ENCODE data around the gene TPK1. TPM values are rescaled to one million over a fixed set of nuclear protein-coding genes. Genes with fewer than 3 reads are reported as not detected.

Gene TPK1
- total RNA-seq, 6 donors from 2014 or later = 4.2 to 12.3 (median 9.1) TPM

- Histone ChIP-seq H3K4me3 (no peak overlapping the region), H3K4me1 (no peaks in the 10 kb centered on the region), H3K9me3 (no peaks in the 10 kb centered on the region), H3K27ac (no peak overlapping the region), H3K36me3 (no peaks in the 10 kb centered on the region), H3K27me3 (no peaks in the 10 kb centered on the region)
- TF ChIP-seq POLR2AphosphoS5 (IDR thresholded peaks at IDR 0.05) (no peak), CTCF (IDR thresholded peaks at IDR 0.05) (no peak)
- no peak for ATAC-seq (ENCODE audit: low FRiP score in 2 of 2)
- DNase-seq = no peak
- WGBS, 2 donors = 72 to 83% methylated on average over 5 of the region's 5 CpGs
Observed at GRCh38 chr7:144500225-144500624, 335.6 kb downstream of the TPK1 start.

GRCh38 chr7:144497282-144497681, 338.6 kb downstream of the TPK1 start:
- no peak for ATAC-seq (ENCODE audit: low FRiP score in 2 of 2)
- WGBS, 2 donors = 80 to 96% methylated on average over 1 of the region's 1 CpG

GRCh38 chr7:144494355-144494754, 341.5 kb downstream of the TPK1 start:
- ATAC-seq (ENCODE audit: low FRiP score in 2 of 2) (no peak), DNase-seq (no peak)
- no peaks in the 10 kb centered on the region for H3K4me1 ChIP-seq
- no peak overlapping the region for H3K4me3 ChIP-seq
- no peaks in the 10 kb centered on the region for H3K27me3 ChIP-seq
- TF ChIP-seq POLR2AphosphoS5 (IDR thresholded peaks at IDR 0.05) (no peak), EP300 (IDR thresholded peaks at IDR 0.05) (no peak), CTCF (IDR thresholded peaks at IDR 0.05) (no peak), POLR2A (IDR thresholded peaks at IDR 0.05) (no peak)
- H3K27ac ChIP-seq = no peak overlapping the region
- 95 to 98% methylated on average over 1 of the region's 1 CpG for WGBS, 2 donors
- no peaks in the 10 kb centered on the region for H3K36me3 ChIP-seq
- H3K9me3 ChIP-seq = peaks cover 0 to 3% (median 0%) of the 10 kb centered on the region in 4 donors

More at GRCh38 chr7:144497282-144497681, 338.6 kb downstream of the TPK1 start:
- H3K36me3 ChIP-seq = no peaks in the 10 kb centered on the region
- H3K9me3 ChIP-seq = peaks cover 0 to 3% (median 0%) of the 10 kb centered on the region in 4 donors
- DNase-seq = no peak
- no peaks in the 10 kb centered on the region for H3K4me1 ChIP-seq
- H3K27ac ChIP-seq = no peak overlapping the region
- H3K27me3 ChIP-seq = no peaks in the 10 kb centered on the region
- H3K4me3 ChIP-seq = no peak overlapping the region
- TF ChIP-seq POLR2A (IDR thresholded peaks at IDR 0.05) (no peak), EP300 (IDR thresholded peaks at IDR 0.05) (no peak), POLR2AphosphoS5 (IDR thresholded peaks at IDR 0.05) (no peak), CTCF (IDR thresholded peaks at IDR 0.05) (no peak)

- Histone ChIP-seq H3K9me3 (peaks cover 0 to 3% (median 0%) of the 10 kb centered on the region in 4 donors), H3K4me3 (no peak overlapping the region), H3K27me3 (no peaks in the 10 kb centered on the region), H3K4me1 (no peaks in the 10 kb centered on the region), H3K27ac (no peak overlapping the region), H3K36me3 (no peaks in the 10 kb centered on the region)
- DNase-seq (no peak), ATAC-seq (ENCODE audit: low FRiP score in 2 of 2) (no peak)
- WGBS, 2 donors = 67 to 75% methylated on average over 4 of the region's 4 CpGs
- TF ChIP-seq POLR2AphosphoS5 (IDR thresholded peaks at IDR 0.05) (no peak), POLR2A (IDR thresholded peaks at IDR 0.05) (no peak), CTCF (IDR thresholded peaks at IDR 0.05) (no peak), EP300 (IDR thresholded peaks at IDR 0.05) (no peak)
Observed at GRCh38 chr7:144489504-144489903, 346.3 kb downstream of the TPK1 start.

- 89 to 90% methylated on average over 4 of the region's 4 CpGs for WGBS, 2 donors
- no peaks in the 10 kb centered on the region for H3K27me3 ChIP-seq
- H3K4me1 ChIP-seq = no peaks in the 10 kb centered on the region
- H3K9me3 ChIP-seq = no peaks in the 10 kb centered on the region
- TF ChIP-seq CTCF (IDR thresholded peaks at IDR 0.05) = no peak
- no peak for TF ChIP-seq POLR2A (IDR thresholded peaks at IDR 0.05)
- no peak for TF ChIP-seq POLR2AphosphoS5 (IDR thresholded peaks at IDR 0.05)
- no peak for TF ChIP-seq EP300 (IDR thresholded peaks at IDR 0.05)
- ATAC-seq (ENCODE audit: low FRiP score in 2 of 2) (no peak), DNase-seq (no peak)
- no peak overlapping the region for H3K27ac ChIP-seq
- no peak overlapping the region for H3K4me3 ChIP-seq
- H3K36me3 ChIP-seq = no peaks in the 10 kb centered on the region
Observed at GRCh38 chr7:144488977-144489376, 346.9 kb downstream of the TPK1 start.

All from upper lobe of left lung (tissue), 6 donors.